22Rv1 (cell line): ENCODE results near the gene TNFSF18.

Experiments used
- H3K27ac ChIP-seq: fragments of 450-650 bp; 2 replicates; pipeline ENCODE4 v1.5.1; 2017
- ZFX ChIP-seq: fragments of 450-650 bp; IDR thresholded peaks from 2 replicates; pipeline ENCODE4 v1.6.1; 2017; ENCODE audit warnings: antibody characterized with exemption, borderline replicate concordance
- TF ChIP-seq, protein P1 (sequence below): fragments of 450-650 bp; IDR thresholded peaks from 2 replicates; pipeline ENCODE4 v1.5.1; 2017; ENCODE audit warnings: mild to moderate bottlenecking

The TNFSF18 gene

DNA sequence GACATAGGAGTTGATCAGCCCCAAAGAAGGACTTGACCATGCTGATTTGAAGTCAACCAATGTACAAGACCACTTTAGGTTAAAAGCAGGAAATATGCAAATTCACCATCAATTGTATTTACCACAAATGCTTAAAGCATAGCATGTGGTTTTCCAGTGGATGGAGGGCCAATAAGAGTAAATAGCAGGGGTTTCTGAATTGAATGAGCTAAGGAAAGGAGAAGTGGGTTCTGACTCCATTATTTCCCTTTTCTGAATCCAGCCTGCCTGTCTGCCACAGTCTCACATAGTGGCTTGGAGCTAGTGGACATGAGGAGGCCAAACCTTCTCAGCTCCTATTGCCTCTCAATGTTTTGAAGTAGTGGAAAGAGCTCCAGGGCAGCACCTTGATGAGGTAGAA, 7.2 kb upstream of the TNFSF18 start:
- TF ChIP-seq, protein P1, sequence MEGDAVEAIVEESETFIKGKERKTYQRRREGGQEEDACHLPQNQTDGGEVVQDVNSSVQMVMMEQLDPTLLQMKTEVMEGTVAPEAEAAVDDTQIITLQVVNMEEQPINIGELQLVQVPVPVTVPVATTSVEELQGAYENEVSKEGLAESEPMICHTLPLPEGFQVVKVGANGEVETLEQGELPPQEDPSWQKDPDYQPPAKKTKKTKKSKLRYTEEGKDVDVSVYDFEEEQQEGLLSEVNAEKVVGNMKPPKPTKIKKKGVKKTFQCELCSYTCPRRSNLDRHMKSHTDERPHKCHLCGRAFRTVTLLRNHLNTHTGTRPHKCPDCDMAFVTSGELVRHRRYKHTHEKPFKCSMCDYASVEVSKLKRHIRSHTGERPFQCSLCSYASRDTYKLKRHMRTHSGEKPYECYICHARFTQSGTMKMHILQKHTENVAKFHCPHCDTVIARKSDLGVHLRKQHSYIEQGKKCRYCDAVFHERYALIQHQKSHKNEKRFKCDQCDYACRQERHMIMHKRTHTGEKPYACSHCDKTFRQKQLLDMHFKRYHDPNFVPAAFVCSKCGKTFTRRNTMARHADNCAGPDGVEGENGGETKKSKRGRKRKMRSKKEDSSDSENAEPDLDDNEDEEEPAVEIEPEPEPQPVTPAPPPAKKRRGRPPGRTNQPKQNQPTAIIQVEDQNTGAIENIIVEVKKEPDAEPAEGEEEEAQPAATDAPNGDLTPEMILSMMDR = no peak
- no peak for TF ChIP-seq ZFX
- no peak overlapping the region for H3K27ac ChIP-seq

DNA sequence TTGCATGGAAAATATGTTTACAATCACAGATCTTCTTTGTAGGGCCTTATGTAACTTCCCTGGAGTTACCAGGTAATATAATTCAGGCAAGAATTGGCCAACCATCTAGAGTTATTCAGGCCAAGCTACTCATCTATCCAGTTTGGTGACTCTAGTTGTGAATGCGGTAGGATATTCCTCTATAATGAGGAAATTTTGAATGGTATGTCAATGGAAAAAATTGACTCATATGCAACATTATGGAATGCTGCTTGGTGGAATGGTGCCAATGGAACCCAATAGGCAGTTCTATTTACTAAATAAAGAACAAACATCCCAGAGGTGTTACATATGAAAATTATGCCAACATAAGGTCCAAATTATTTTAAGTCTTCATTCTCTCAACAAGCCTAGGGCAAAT, 5.6 kb upstream of the TNFSF18 start:
- TF ChIP-seq, protein P1 = no peak
- TF ChIP-seq ZFX = no peak
- no peak overlapping the region for H3K27ac ChIP-seq

DNA sequence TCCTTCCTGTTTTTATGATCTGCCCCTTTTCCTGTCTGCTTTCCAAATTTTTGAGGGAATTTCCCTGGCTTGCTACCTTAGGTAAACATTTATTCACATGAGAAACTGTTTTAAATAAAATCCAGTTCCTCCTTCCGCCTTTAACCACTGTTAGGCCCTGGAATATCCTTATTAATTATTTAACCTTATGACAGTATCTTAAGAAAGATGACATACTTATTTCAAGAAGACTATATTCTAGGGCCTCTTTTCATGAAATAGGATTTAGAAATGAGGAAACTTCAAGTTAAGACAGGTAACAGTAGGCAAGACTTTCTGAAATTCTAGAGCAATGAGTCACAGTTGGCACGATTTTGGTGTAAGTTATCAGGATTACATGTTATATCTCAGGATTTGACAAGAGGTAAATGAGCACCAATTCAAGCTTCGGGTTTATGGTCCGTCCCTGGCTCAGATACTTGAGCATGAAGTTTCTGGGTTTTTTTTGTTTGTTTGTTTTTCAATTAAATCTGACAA, 2.0 kb upstream of the TNFSF18 start:
- H3K27ac ChIP-seq = no peak overlapping the region
- TF ChIP-seq ZFX = no peak
- TF ChIP-seq, protein P1 = no peak

DNA sequence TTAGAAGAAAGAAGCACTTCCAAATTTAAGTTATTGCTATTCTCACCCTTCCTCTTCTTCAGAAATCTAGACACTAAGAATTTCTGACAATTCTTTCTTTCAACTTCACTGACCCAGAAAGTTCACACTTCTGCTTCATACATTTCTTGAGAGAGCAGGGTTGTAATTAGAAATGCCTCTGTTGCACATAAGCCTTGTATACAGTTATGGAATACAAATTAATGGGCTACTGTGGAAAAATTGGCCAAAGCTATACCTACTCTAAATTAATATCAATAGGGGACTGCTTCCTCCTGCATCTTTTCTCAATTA, 1.5 kb downstream of the TNFSF18 start:
- TF ChIP-seq, protein P1 = no peak
- TF ChIP-seq ZFX = no peak
- no peak overlapping the region for H3K27ac ChIP-seq

DNA sequence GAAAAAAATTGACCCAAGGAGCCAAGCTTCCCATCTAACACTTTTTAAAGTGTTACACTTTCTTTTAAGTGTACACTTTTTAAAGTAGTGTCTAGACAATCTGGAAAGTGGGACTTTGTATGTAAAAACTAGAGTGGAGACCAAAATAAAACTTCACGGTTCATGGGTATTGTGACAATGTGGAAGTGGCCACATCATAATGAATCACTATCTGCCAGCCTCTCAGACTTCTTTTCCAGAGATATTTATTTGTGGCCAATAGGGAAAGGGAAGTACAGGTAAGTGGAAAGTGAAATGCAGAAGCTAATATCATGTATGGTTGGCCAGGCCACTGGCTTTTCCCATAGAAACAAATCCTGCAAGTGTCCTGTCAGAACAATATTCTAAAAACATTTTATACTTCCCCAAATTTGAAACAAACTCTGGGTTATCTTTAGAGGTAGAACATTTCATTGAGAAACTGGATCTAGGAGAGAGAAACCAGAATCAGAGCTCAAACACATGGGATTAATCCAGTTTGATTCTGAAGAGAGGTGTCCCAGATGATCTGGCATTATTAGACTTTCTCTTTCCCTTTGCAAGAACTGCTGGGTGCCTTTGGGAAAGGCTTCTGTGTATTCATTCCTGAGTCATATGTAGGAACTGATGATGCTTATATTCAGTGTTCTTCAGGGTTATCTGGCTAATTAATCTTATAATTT, 2.0 kb downstream of the TNFSF18 start:
- TF ChIP-seq, protein P1 = no peak
- TF ChIP-seq ZFX = no peak
- H3K27ac ChIP-seq = no peak overlapping the region

DNA sequence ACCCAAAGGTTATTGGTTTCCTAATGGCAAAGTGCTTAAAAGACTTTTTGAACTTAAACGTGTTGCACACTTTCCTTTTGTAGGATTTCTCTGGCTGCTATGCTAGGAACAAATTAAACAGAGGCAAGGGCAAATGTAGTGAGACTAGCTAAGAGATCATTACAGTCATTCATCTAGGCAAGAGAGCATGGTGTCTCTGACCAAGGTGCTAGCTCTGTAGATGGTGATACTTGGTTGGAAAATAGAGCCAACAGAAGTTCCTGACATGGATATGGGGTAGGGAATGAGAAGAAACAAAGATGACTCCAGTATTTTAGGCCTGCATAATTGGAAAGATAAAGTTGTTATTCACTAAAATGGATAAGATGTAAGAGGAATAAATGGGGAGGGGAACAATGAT, 6.1 kb downstream of the TNFSF18 start:
- no peak for TF ChIP-seq ZFX
- TF ChIP-seq, protein P1 = no peak
- H3K27ac ChIP-seq = no peak overlapping the region

DNA sequence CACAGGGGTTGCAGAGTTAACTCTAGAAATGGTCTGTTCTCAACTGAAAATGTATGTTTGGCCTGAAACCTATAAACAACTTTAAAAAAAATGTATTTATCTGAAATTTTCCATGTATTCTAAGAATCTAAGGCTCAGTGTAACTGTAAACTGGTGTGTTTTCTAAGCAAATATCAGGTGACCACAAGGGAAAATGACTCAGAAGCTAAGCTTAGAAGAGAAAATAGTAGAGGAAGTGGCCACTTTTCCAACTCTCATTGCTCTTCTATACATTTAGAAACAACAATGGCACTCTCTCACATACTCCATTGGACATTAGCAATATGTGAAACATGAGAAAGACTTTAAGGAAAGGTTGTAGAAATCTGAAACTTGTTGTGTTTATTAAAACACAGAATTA, 7.5 kb downstream of the TNFSF18 start:
- no peak for TF ChIP-seq ZFX
- TF ChIP-seq, protein P1 = no peak
- no peak overlapping the region for H3K27ac ChIP-seq
